Tibial artery (tissue), 4 donors: ENCODE results near the gene FBN1.

Experiments used
- DNase-seq, 2 donors: peaks; one replicate each; pipeline ENCODE4 v3.0.0-alpha.2; 2019
- H3K27ac ChIP-seq, 2 donors: fragments of 200-600 bp; sonication (generic) in 1 of 2; 1 replicate in 1 of 2; 2 replicates in 1 of 2; pipeline ENCODE4 v1.5.1; 2018 to 2019; ENCODE audit warnings: mild to moderate bottlenecking in 1 of 2
- H3K27me3 ChIP-seq, 2 donors: fragments of 200-600 bp; sonication (generic) in 1 of 2; one replicate each; pipeline versions ENCODE4 v1.5.1 to v1.6.0; 2016 to 2019
- H3K36me3 ChIP-seq, 3 donors: fragments of 200-600 bp; sonication (generic) in 2 of 3; one replicate each; pipeline ENCODE4 v1.5.1; 2016 to 2019; ENCODE audit warnings: mild to moderate bottlenecking in 2 of 3
- H3K4me1 ChIP-seq, 4 donors: fragments of 200-600 bp; sonication (generic) in 2 of 4; 1 replicate in 3 of 4; 2 replicates in 1 of 4; pipeline ENCODE4 v1.5.1; 2016 to 2019
- H3K4me3 ChIP-seq, 2 donors: fragments of 200-600 bp; sonication (generic) in 1 of 2; 1 replicate in 1 of 2; 2 replicates in 1 of 2; pipeline ENCODE4 v1.5.1; 2018 to 2019; ENCODE audit warnings: mild to moderate bottlenecking in 2 of 2
- H3K9me3 ChIP-seq, 3 donors: fragments of 200-600 bp; sonication (generic) in 1 of 3; one replicate each; pipeline ENCODE4 v1.5.1; 2016 to 2019
- intact Hi-C: fragments of 100-400 bp; cut with DNase I; formaldehyde crosslinking; loops from one replicate; pipeline ENCODE4 v1.15.0; 2023; ENCODE audit warnings: low total_unique reads
- TF ChIP-seq, protein P1 (sequence below), 2 experiments: fragments of 200-600 bp in 1 of 2; fragments of 450-650 bp in 1 of 2; IDR thresholded peaks; one replicate each; pipeline ENCODE4 v1.5.1; 2017 to 2019; ENCODE audit warnings: antibody characterized with exemption in 2 of 2, mild to moderate bottlenecking in 1 of 2, moderate library complexity in 1 of 2

The FBN1 gene

DNA sequence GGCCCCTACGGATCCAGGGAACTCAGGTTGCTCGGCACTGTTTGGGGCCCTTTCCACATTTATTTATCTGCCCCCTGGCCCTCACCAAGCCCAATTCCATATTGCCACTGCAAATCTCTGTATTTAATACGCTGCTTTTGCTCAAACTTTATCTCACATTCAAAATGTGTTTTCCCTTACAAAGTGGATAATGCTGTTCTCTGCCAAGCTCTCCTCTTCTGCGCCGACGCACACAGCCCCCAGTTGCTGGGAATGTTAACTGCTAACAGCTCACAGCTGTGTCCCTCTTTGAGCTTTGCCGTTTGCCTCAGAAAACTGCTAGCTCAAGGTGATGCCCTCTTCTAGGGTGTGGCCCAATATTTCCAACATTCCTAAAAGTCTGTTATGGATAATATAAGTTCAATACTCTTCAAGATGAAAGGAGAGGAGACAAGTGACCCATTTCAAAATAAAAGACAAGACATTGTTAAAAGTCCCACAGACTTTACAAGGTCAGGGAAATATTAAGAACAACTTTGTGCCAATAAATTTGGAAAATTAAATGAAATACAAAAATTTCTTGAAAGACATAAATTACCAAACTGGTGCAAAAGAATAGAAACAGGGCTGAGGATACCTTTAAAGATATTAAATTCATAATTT, 12.6 kb upstream of the FBN1 start:
- Histone ChIP-seq H3K4me3 (no peak overlapping the region), H3K27me3 (no peaks in the 10 kb centered on the region), H3K36me3 (no peaks in the 10 kb centered on the region), H3K27ac (no peak overlapping the region), H3K4me1 (no peaks in the 10 kb centered on the region), H3K9me3 (no peaks in the 10 kb centered on the region)
- TF ChIP-seq, protein P1, sequence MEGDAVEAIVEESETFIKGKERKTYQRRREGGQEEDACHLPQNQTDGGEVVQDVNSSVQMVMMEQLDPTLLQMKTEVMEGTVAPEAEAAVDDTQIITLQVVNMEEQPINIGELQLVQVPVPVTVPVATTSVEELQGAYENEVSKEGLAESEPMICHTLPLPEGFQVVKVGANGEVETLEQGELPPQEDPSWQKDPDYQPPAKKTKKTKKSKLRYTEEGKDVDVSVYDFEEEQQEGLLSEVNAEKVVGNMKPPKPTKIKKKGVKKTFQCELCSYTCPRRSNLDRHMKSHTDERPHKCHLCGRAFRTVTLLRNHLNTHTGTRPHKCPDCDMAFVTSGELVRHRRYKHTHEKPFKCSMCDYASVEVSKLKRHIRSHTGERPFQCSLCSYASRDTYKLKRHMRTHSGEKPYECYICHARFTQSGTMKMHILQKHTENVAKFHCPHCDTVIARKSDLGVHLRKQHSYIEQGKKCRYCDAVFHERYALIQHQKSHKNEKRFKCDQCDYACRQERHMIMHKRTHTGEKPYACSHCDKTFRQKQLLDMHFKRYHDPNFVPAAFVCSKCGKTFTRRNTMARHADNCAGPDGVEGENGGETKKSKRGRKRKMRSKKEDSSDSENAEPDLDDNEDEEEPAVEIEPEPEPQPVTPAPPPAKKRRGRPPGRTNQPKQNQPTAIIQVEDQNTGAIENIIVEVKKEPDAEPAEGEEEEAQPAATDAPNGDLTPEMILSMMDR (IDR thresholded peaks at IDR 0.05) = no peak
- intact Hi-C loops = no loop called here
- DNase-seq = no peak

DNA sequence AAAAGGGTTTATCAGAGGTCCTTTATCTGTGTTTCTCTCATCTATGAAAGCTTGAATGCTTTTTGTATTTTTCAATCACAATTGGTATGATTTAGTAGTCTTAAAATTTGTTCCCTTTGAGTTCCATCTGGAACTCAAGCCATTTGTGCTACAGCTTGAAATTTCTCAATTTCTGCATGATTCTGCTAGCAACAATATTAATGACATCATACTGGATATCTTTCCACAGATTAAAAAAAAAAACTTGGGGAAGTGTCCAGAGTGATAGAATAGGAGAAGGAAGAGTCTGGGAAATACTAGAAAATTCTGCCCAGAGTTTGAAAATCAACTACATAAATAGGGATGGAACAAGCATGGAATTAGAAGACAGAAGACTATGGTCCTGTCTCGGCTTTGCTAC, 9.3 kb upstream of the FBN1 start:
- H3K36me3 ChIP-seq = no peaks in the 10 kb centered on the region
- TF ChIP-seq, protein P1 (IDR thresholded peaks at IDR 0.05) = no peak
- no peaks in the 10 kb centered on the region for H3K4me1 ChIP-seq
- H3K4me3 ChIP-seq = no peak overlapping the region
- intact Hi-C loops = no loop called here
- H3K9me3 ChIP-seq = no peaks in the 10 kb centered on the region
- no peak for DNase-seq
- H3K27ac ChIP-seq = no peak overlapping the region
- H3K27me3 ChIP-seq = no peaks in the 10 kb centered on the region

DNA sequence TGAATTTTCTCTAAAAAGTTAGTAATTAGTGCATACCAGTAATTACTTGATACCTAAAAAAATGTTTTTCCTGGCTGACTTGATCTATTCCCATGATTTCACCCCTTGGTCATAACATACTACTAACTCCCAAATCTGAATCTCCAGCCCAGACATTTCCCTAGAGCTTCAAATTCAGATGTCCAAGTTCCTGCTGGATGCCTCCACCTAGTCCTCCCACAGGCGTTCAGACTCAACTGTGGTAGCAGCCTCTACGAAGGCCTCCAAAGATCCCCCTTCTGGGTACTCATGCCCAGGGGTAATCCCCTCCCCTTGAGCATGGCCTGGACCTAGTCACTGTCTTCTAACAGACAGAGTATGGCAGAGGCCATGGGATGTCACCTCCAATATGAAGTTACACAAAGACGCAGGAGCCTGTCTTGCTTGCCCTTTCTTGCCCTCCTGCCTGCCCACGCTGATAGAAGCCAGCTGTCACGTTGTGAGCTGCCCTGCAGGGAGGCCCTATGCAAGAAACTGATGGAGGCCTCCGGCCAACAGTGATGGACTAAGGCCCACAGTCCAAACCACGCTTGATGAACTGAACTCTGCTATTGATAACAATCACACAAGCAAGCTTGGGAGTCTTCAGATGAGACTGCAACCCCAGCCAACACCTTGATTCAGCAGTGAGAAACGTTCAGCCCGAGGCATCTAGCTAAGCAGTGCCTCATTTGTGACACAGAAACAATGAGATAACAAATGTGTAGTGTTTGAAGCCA, 8.6 kb upstream of the FBN1 start:
- no peak overlapping the region for H3K27ac ChIP-seq

GRCh38 chr15:48653216-48653615, 7.7 kb upstream of the FBN1 start:
- Histone ChIP-seq H3K4me3 (no peak overlapping the region), H3K27me3 (no peaks in the 10 kb centered on the region), H3K36me3 (no peaks in the 10 kb centered on the region), H3K9me3 (no peaks in the 10 kb centered on the region), H3K27ac (no peak overlapping the region), H3K4me1 (no peaks in the 10 kb centered on the region)
- DNase-seq = no peak
- TF ChIP-seq, protein P1 (IDR thresholded peaks at IDR 0.05) = no peak
- intact Hi-C loops = no loop called here

More for the DNA sequence above, 8.6 kb upstream of the FBN1 start:
- TF ChIP-seq, protein P1 (IDR thresholded peaks at IDR 0.05) = no peak
- H3K9me3 ChIP-seq = no peaks in the 10 kb centered on the region
- H3K4me1 ChIP-seq = no peaks in the 10 kb centered on the region
- no peak for DNase-seq
- no peaks in the 10 kb centered on the region for H3K27me3 ChIP-seq
- H3K36me3 ChIP-seq = no peaks in the 10 kb centered on the region
- intact Hi-C loops = no loop called here
- H3K4me3 ChIP-seq = no peak overlapping the region

DNA sequence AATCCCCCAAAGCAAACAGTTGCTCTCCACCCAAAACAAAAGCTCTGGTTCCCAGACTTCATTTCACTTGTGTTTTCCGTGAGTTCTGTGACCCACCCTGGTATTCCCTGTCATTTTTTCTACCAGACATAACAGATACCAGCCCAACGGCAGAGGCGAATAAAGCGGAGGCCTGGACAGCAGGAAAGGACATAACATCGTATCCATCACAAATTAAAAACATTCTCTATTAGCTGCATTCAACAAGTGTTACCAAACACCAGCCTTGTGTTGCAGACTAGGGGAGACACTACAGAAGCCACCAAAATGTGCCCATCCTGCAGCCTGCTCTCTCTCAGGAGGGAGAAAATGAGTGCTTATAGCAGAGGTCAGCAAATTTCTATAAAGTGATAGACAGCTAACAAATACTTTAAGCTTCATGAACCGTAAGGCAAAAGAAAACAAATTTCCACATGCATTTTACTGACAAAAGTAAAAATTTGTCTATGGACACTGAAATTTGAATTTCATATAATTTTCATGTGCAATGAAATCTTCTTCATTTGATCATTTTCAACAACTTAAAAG, 7.1 kb upstream of the FBN1 start:
- intact Hi-C loops = no loop called here
- no peaks in the 10 kb centered on the region for H3K4me1 ChIP-seq
- H3K4me3 ChIP-seq = no peak overlapping the region
- H3K36me3 ChIP-seq = no peaks in the 10 kb centered on the region
- DNase-seq = no peak
- H3K27ac ChIP-seq = no peak overlapping the region
- H3K27me3 ChIP-seq = no peaks in the 10 kb centered on the region
- TF ChIP-seq, protein P1 (IDR thresholded peaks at IDR 0.05) = no peak
- H3K9me3 ChIP-seq = no peaks in the 10 kb centered on the region
